K562 (cell line): Measurements from ENCODE around the gene PAX5. TPM values are rescaled to one million over a fixed set of nuclear protein-coding genes. Genes with fewer than 3 reads are reported as not detected.

Source experiments
- ATAC-seq: fragments of 200-7000 bp; cut with Tn5 transposase; 3 replicates; pipeline ENCODE4 v1.9.1; 2020; ENCODE audit warnings: moderate library complexity
- BruUV-seq: library from RNA; stranded (reverse); fragments of 400-500 nt; replicated peaks from 2 replicates; lab custom pipeline; 2021; lab: Mats Ljungman, UMichigan
- CTCF ChIA-PET: fragments of 300-600 bp; formaldehyde crosslinking; extraction: SDS; loops from one replicate; lab custom pipeline; 2021; ENCODE audit warnings: low intra/inter-chr PET ratio; lab: Yijun Ruan, JAX
- POLR2A ChIA-PET: fragments of 300-600, 350-650 bp; sonication (Branson Sonifier 250); formaldehyde crosslinking; extraction: SDS; loops from one replicate; lab custom pipeline; 2021; ENCODE audit warnings: antibody characterized with exemption, inconsistent platforms; lab: Yijun Ruan, JAX
- DNase-seq, 4 experiments: peaks; one replicate each; pipeline versions ENCODE4 v3.0.0 to v3.0.0-alpha.2; 2011 to 2018; ENCODE audit warnings: low spot score in 3 of 4, mixed read lengths in 3 of 4; ENCODE audit errors: extremely low read depth in 1 of 4
- FAIRE-seq: peaks from 2 replicates; lab custom pipeline; 2011; peaks lifted over from hg19 to GRCh38; lab: Jason Lieb, UNC
- H2AFZ ChIP-seq: 2 replicates; pipeline ENCODE4 v1.6.0; 2011; ENCODE audit warnings: low read depth, low read length, control low read depth, inconsistent platforms
- H3K27ac ChIP-seq: fragments of 200-600 bp; 3 replicates; pipeline ENCODE4 v1.8.0; 2011; ENCODE audit warnings: low read depth, mild to moderate bottlenecking, control low read depth, inconsistent platforms, low read length, moderate library complexity, mixed read lengths; ENCODE audit errors: extremely low read depth
- H3K27me3 ChIP-seq, 2 experiments: fragments of 300-600 bp in 1 of 2; 2 replicates in 1 of 2; 3 replicates in 1 of 2; pipeline versions ENCODE4 v1.6.0 to v1.8.0; 2011; ENCODE audit warnings: inconsistent platforms in 2 of 2, low read length in 2 of 2, mild to moderate bottlenecking in 1 of 2, mixed read lengths in 1 of 2, moderate library complexity in 1 of 2; ENCODE audit not compliant: control insufficient read depth in 2 of 2, insufficient read depth in 2 of 2
- H3K36me3 ChIP-seq: fragments of 300-600 bp; 3 replicates; pipeline ENCODE4 v1.8.0; 2011; ENCODE audit warnings: mild to moderate bottlenecking, low read length, inconsistent platforms; ENCODE audit not compliant: control insufficient read depth, insufficient read depth
- H3K4me1 ChIP-seq, 2 experiments: fragments of 200-600 bp in 1 of 2; replicated peaks in 1 of 2; 2 replicates in 1 of 2; 3 replicates in 1 of 2; pipeline versions ENCODE4 v1.5.1 to v1.8.0; 2011; ENCODE audit warnings: inconsistent platforms in 2 of 2, low read length in 2 of 2, mild to moderate bottlenecking in 1 of 2, mixed read lengths in 1 of 2, moderate library complexity in 1 of 2; ENCODE audit not compliant: control insufficient read depth in 2 of 2, insufficient read depth in 2 of 2
- H3K4me2 ChIP-seq: 2 replicates; pipeline ENCODE4 v1.6.1; 2011; ENCODE audit warnings: low read length, control low read depth, inconsistent platforms, mixed read lengths; ENCODE audit not compliant: insufficient read depth
- H3K4me3 ChIP-seq: fragments of 200-600 bp; sonication (generic), shearing (Covaris generic); 2 replicates; pipeline ENCODE4 v1.5.1; 2016; ENCODE audit warnings: control low read depth, inconsistent platforms
- H3K79me2 ChIP-seq: fragments of 200-600 bp; 3 replicates; pipeline ENCODE4 v1.8.0; 2011; ENCODE audit warnings: low read length, inconsistent platforms; ENCODE audit not compliant: control insufficient read depth, insufficient read depth
- H3K9ac ChIP-seq, 2 experiments: 2 replicates each; pipeline versions ENCODE4 v1.6.0 to v1.6.1; 2011; ENCODE audit warnings: low read depth in 2 of 2, low read length in 2 of 2, control low read depth in 1 of 2, inconsistent platforms in 1 of 2, mild to moderate bottlenecking in 1 of 2, mixed read lengths in 1 of 2; ENCODE audit not compliant: insufficient read depth in 1 of 2
- H3K9me1 ChIP-seq: one replicate; pipeline ENCODE4 v1.6.0; 2011; ENCODE audit warnings: inconsistent platforms, mild to moderate bottlenecking, low read length, moderate library complexity; ENCODE audit not compliant: control insufficient read depth, insufficient read depth
- H3K9me3 ChIP-seq: replicated peaks from 2 replicates; pipeline ENCODE4 v1.5.1; 2011; ENCODE audit warnings: low read depth, low read length, inconsistent platforms; ENCODE audit not compliant: control insufficient read depth, insufficient read depth
- H4K20me1 ChIP-seq: replicated peaks from 2 replicates; pipeline ENCODE4 v1.6.1; 2011; ENCODE audit warnings: low read length, inconsistent platforms, mixed read lengths; ENCODE audit not compliant: control insufficient read depth, insufficient read depth
- CBFA2T2 ChIP-seq: fragments of 450-650 bp; conservative IDR thresholded peaks from 2 replicates; pipeline ENCODE4 v1.6.1; 2017; ENCODE audit warnings: mild to moderate bottlenecking
- IRF2 ChIP-seq: sonication (generic); formaldehyde crosslinking; IDR thresholded peaks from 2 replicates; pipeline ENCODE4 v1.8.1; 2022; ENCODE audit warnings: mild to moderate bottlenecking, missing genetic modification reagents
- MAZ ChIP-seq, 2 experiments: fragments of 450-650 bp in 1 of 2; sonication (generic) in 1 of 2; formaldehyde crosslinking; IDR thresholded peaks in 1 of 2; conservative IDR thresholded peaks in 1 of 2; 2 replicates each; pipeline versions ENCODE4 v1.4.0 to v1.5.0; 2020; ENCODE audit warnings: mild to moderate bottlenecking in 1 of 2, missing genetic modification reagents in 1 of 2
- SNRNP70 ChIP-seq: fragments of 200-400 bp; formaldehyde crosslinking; optimal IDR thresholded peaks from 2 replicates; pipeline ENCODE3; 2017; ENCODE audit warnings: low read depth, low read length
- ZNF124 ChIP-seq: sonication (generic); formaldehyde crosslinking; IDR thresholded peaks from 2 replicates; pipeline ENCODE4 v1.8.1; 2022; ENCODE audit warnings: missing genetic modification reagents
- ZZZ3 ChIP-seq: fragments of 450-650 bp; IDR thresholded peaks from 2 replicates; pipeline ENCODE4 v1.6.1; 2016; ENCODE audit warnings: antibody characterized with exemption, mild to moderate bottlenecking, moderate library complexity
- WGBS: fragments of 100-300 bp; shearing (Covaris generic); methylation state at CpG from one replicate; pipeline ENCODE4 v1.1.6; 2016; ENCODE audit warnings: low coverage, mixed read lengths; ENCODE audit not compliant: insufficient coverage; ENCODE audit errors: missing lambda C conversion rate; 5-methylcytosine and 5-hydroxymethylcytosine counted together
- in situ Hi-C: fragments of 300-500 bp; cut with MboI; formaldehyde crosslinking; loops from 4 replicates; pipeline ENCODE4 v1.15.0; 2018; ENCODE audit warnings: inconsistent platforms, mixed read lengths
- intact Hi-C: fragments of 100-400 bp; cut with micrococcal nuclease; formaldehyde crosslinking; loops from 2 replicates; pipeline ENCODE4 v1.14.2; 2022
- polyA plus RNA-seq, 8 experiments: library from polyadenylated mRNA; depleted of rRNA in 4 of 8; stranded (reverse) in 5 of 8; unstranded in 3 of 8; fragments of >200 nt; fragmentation: Nextera tagmentation in 2 of 8; fragmentation: Illumina TruSeq in 1 of 8; extraction: Ambion mirVana in 2 of 8; extraction: Trizol in 1 of 8; gene quantifications; 2 replicates each; pipeline versions ENCODE4 v1.2.1 to v1.2.3, GENCODE V29; 2011 to 2014; ENCODE audit warnings: inconsistent platforms in 1 of 8, missing spikeins in 1 of 8
- total RNA-seq, 7 experiments: library from RNA; depleted of rRNA in 6 of 7; stranded (reverse); fragments of >200 nt in 6 of 7; fragmentation: Illumina TruSeq in 2 of 7; extraction: Trizol in 2 of 7; gene quantifications; 2 replicates each; pipeline versions ENCODE4 v1.2.1 to v1.2.3, GENCODE V29; 2011 to 2021; ENCODE audit warnings: low replicate concordance in 1 of 7

Gene PAX5
- total and polyA plus RNA-seq, 9 of the 15 experiments (the other 6 are each of a cell fraction or from before 2014, with no cell fraction given): 0.03 to 0.09 TPM; not detected in 7

DNA sequence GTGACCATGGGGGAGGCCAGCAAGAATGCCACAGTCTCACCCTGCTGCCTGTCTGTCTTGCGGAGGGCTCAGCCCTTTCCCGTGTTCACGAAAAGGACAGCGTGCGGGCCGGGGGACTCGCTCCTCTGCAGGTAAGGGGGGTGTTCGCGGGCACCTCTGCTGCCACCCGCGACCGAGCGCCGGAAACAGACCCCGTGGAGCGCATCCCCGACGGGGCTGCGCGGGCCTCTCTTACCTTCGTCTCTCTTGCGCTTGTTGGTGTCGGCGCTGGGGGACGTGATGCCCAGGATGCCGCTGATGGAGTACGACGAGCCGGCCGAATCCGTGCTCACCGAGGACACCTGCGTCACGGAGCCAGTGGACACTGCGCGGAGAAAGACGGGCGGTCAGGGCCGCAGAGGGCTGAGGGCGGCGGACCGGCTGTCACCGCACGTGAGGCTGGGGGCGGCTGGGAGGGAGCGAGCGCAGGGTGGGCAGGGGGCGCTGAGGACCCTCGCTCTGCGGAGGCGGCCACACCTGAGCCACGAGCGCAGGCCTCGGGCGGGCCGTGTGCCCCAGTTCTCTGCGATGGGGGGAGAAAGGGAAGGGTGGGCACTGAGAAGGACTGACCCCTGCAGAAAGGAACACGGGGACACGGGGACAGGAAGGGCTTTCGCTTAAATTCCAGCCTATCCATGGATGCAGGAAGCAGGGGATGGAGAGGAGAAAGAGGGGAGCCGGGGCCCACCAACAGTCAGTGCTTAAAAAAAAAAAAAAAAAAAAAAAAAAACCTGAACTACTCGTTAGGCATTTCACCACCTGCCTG lies 31.5 kb downstream of the PAX5 start:
- Histone ChIP-seq H3K27ac (no peak overlapping the region), H3K9ac (no peak overlapping the region), H3K4me1 (no peaks in the 10 kb centered on the region; a peak in 1 of 5 replicates), H3K9me3 (no peaks in the 10 kb centered on the region), H3K79me2 (no peaks in the 10 kb centered on the region), H3K4me3 (no peak overlapping the region), H3K27me3 (peaks cover 18 to 50% of the 10 kb centered on the region in 2 experiments; a peak in 4 of 5 replicates), H2AFZ (no peak overlapping the region), H3K9me1 (no peaks in the 10 kb centered on the region), H3K36me3 (no peaks in the 10 kb centered on the region), H3K4me2 (no peak overlapping the region), H4K20me1 (no peaks in the 10 kb centered on the region)
- FAIRE-seq: no peak
- WGBS: 26% methylated on average over 34 of the region's 62 CpGs
- intact Hi-C loops (no loop called here), in situ Hi-C loops (loop anchor here (5.0 kb wide), 1 partner anchor 400 kb away; no protein-coding TSS in a partner anchor)
- TF ChIP-seq MAZ (CRISPR knock-in tag; conservative IDR thresholded peaks at IDR 0.05 in 1 of 2, IDR thresholded peaks at IDR 0.05 in 1 of 2): no peak
- no peak for TF ChIP-seq ZNF124
- TF ChIP-seq SNRNP70: no peak
- TF ChIP-seq IRF2 (CRISPR knock-in tag): no peak
- no peak for TF ChIP-seq CBFA2T2
- no peak for TF ChIP-seq ZZZ3
- no TSS peak for BruUV-seq
- CTCF ChIA-PET: no interaction called here
- DNase-seq: no peak
- ATAC-seq: no peak
- POLR2A ChIA-PET: no interaction called here
